ENCODE measurements around the gene FAM216A. TPM values are rescaled to one million over a fixed set of nuclear protein-coding genes. Genes with fewer than 3 reads are reported as not detected.

FAM216A gene
- total RNA-seq, 2 experiments from 2014 or later, result 29.8 to 30.0 TPM

GRCh38 chr12:110530511-110530910 lies 61.9 kb downstream of the FAM216A start:
- intact Hi-C loops (cut with micrococcal nuclease), result no loop called here
- ChIA-PET POLR2A (interaction anchor here (0.6 to 1.3 kb wide), 2 partner anchors 9 to 30 kb away, joined by 3 read pairs; no protein-coding TSS in a partner anchor), CTCF (interaction anchor here (2.2 to 4.1 kb wide), 2 partner anchors 17 to 71 kb away, joined by 6 to 19 read pairs; no protein-coding TSS in a partner anchor)
- H3K4me1 Mint-ChIP-seq (ENCODE audit: low read depth), result peaks cover 30% of the 10 kb centered on the region
- no peak for DNase-seq
- no peaks in the 10 kb centered on the region for H3K9me3 Mint-ChIP-seq
- peaks cover 23% of the 10 kb centered on the region for H3K36me3 Mint-ChIP-seq
- no peaks in the 10 kb centered on the region for H3K27me3 Mint-ChIP-seq
- H3K4me3 Mint-ChIP-seq, result no peak overlapping the region
- H3K27ac Mint-ChIP-seq, result no peak overlapping the region

GRCh38 chr12:110531741-110532333 lies 63.2 kb downstream of the FAM216A start:
- no peak overlapping the region for H3K4me3 Mint-ChIP-seq
- H3K36me3 Mint-ChIP-seq, result peaks cover 31% of the 10 kb centered on the region
- no peaks in the 10 kb centered on the region for H3K9me3 Mint-ChIP-seq
- no peak for DNase-seq
- peaks cover 30% of the 10 kb centered on the region for H3K4me1 Mint-ChIP-seq (ENCODE audit: low read depth)
- POLR2A ChIA-PET, result interaction anchor here (0.9 to 1.3 kb wide), 2 partner anchors 11 to 53 kb away, joined by 3 read pairs; no protein-coding TSS in a partner anchor
- H3K27me3 Mint-ChIP-seq, result no peaks in the 10 kb centered on the region
- CTCF ChIA-PET, result interaction anchor here (0.6 to 2.2 kb wide), 7 partner anchors 10 to 70 kb away, joined by 3 to 12 read pairs (median 4); partner anchors contain the start of gene FAM216A
- H3K27ac Mint-ChIP-seq, result peak overlapping the region; percentile 1
- intact Hi-C loops (cut with micrococcal nuclease), result loop anchor here (1.0 kb wide), 1 partner anchor 11 kb away; no protein-coding TSS in a partner anchor

- Mint-ChIP-seq H3K27me3 (no peaks in the 10 kb centered on the region), H3K4me1 (ENCODE audit: low read depth) (peaks cover 30% of the 10 kb centered on the region)
- POLR2A ChIA-PET, result no interaction called here
Observed at GRCh38 chr12:110532644-110533043, 64.0 kb downstream of the FAM216A start.

GRCh38 chr12:110533607-110534006 lies 65.0 kb downstream of the FAM216A start:
- Mint-ChIP-seq H3K27me3 (no peaks in the 10 kb centered on the region), H3K9me3 (no peaks in the 10 kb centered on the region), H3K36me3 (peaks cover 44% of the 10 kb centered on the region), H3K4me1 (ENCODE audit: low read depth) (peaks cover 33% of the 10 kb centered on the region), H3K4me3 (no peak overlapping the region), H3K27ac (no peak overlapping the region)
- ChIA-PET CTCF (interaction anchor here (0.7 to 2.6 kb wide), 5 partner anchors 13 to 68 kb away, joined by 3 to 20 read pairs (median 3); partner anchors contain the start of genes FAM216A and GPN3), POLR2A (no interaction called here)
- no peak for DNase-seq
- intact Hi-C loops (cut with micrococcal nuclease), result no loop called here

More at GRCh38 chr12:110532644-110533043, 64.0 kb downstream of the FAM216A start:
- Mint-ChIP-seq H3K27ac (no peak overlapping the region), H3K36me3 (peaks cover 37% of the 10 kb centered on the region), H3K4me3 (no peak overlapping the region), H3K9me3 (no peaks in the 10 kb centered on the region)
- no peak for DNase-seq
- intact Hi-C loops (cut with micrococcal nuclease), result no loop called here
- CTCF ChIA-PET, result interaction anchor here (0.8 to 2.6 kb wide), 7 partner anchors 12 to 69 kb away, joined by 3 to 20 read pairs (median 5); partner anchors contain the start of gene FAM216A

- no peak for DNase-seq
- CTCF ChIA-PET, result interaction anchor here (1.0 to 2.6 kb wide), 2 partner anchors 66 kb away, joined by 3 to 20 read pairs; partner anchors contain the start of gene FAM216A
- Mint-ChIP-seq H3K4me3 (no peak overlapping the region), H3K9me3 (no peaks in the 10 kb centered on the region), H3K27ac (no peak overlapping the region), H3K4me1 (ENCODE audit: low read depth) (peaks cover 43% of the 10 kb centered on the region), H3K27me3 (no peaks in the 10 kb centered on the region), H3K36me3 (peaks cover 51% of the 10 kb centered on the region)
- intact Hi-C loops (cut with micrococcal nuclease), result no loop called here
- POLR2A ChIA-PET, result no interaction called here
Observed at GRCh38 chr12:110534811-110535210, 66.2 kb downstream of the FAM216A start.

- Mint-ChIP-seq H3K27me3 (no peaks in the 10 kb centered on the region), H3K4me3 (no peak overlapping the region), H3K9me3 (no peaks in the 10 kb centered on the region), H3K4me1 (ENCODE audit: low read depth) (peaks cover 42% of the 10 kb centered on the region), H3K27ac (no peak overlapping the region), H3K36me3 (peaks cover 47% of the 10 kb centered on the region)
- intact Hi-C loops (cut with micrococcal nuclease), result no loop called here
- POLR2A ChIA-PET, result interaction anchor here (1.0 kb wide), 1 partner anchor 15 kb away, joined by 3 read pairs; no protein-coding TSS in a partner anchor
- CTCF ChIA-PET, result interaction anchor here (1.0 to 1.9 kb wide), 3 partner anchors 15 to 65 kb away, joined by 3 to 8 read pairs (median 6); no protein-coding TSS in a partner anchor
- DNase-seq, result no peak
Observed at GRCh38 chr12:110536834-110537604, 68.4 kb downstream of the FAM216A start.

GRCh38 chr12:110537605-110538409 lies 69.2 kb downstream of the FAM216A start:
- Mint-ChIP-seq H3K27me3 (no peaks in the 10 kb centered on the region), H3K27ac (no peak overlapping the region), H3K4me3 (no peak overlapping the region), H3K4me1 (ENCODE audit: low read depth) (peaks cover 42% of the 10 kb centered on the region), H3K9me3 (no peaks in the 10 kb centered on the region), H3K36me3 (peaks cover 48% of the 10 kb centered on the region)
- intact Hi-C loops (cut with micrococcal nuclease), result no loop called here
- CTCF ChIA-PET, result interaction anchor here (0.6 to 2.0 kb wide), 5 partner anchors 14 to 80 kb away, joined by 3 to 8 read pairs (median 6); no protein-coding TSS in a partner anchor
- POLR2A ChIA-PET, result interaction anchor here (0.6 to 1.0 kb wide), 2 partner anchors 14 to 483 kb away, joined by 3 to 4 read pairs; no protein-coding TSS in a partner anchor
- no peak for DNase-seq

GRCh38 chr12:110538869-110539622 lies 70.4 kb downstream of the FAM216A start:
- H3K4me3 Mint-ChIP-seq, result no peak overlapping the region
- intact Hi-C loops (cut with micrococcal nuclease), result no loop called here
- peaks cover 46% of the 10 kb centered on the region for H3K36me3 Mint-ChIP-seq
- no peak overlapping the region for H3K27ac Mint-ChIP-seq
- POLR2A ChIA-PET, result interaction anchor here (0.6 kb wide), 1 partner anchor 484 kb away, joined by 4 read pairs; no protein-coding TSS in a partner anchor
- H3K27me3 Mint-ChIP-seq, result no peaks in the 10 kb centered on the region
- peaks cover 46% of the 10 kb centered on the region for H3K4me1 Mint-ChIP-seq (ENCODE audit: low read depth)
- no peak for DNase-seq
- CTCF ChIA-PET, result interaction anchor here (0.6 to 2.0 kb wide), 6 partner anchors 13 to 79 kb away, joined by 3 to 10 read pairs (median 5); no protein-coding TSS in a partner anchor
- no peaks in the 10 kb centered on the region for H3K9me3 Mint-ChIP-seq

Other genes with a start within 250 kb of the FAM216A start
- gene ATP2A2, start 187.6 kb upstream of the FAM216A start, total RNA-seq, result 100 to 1,000 TPM; 144 to 152 TPM
- 10 to 100 TPM; 47.3 to 52.9 TPM for gene ANAPC7, start 65.1 kb upstream of the FAM216A start, total RNA-seq
- gene ARPC3, start 18.5 kb upstream of the FAM216A start, total RNA-seq, result 100 to 1,000 TPM; 340 to 352 TPM
- 10 to 100 TPM; 62.4 to 68.4 TPM for gene GPN3, start 588 bp upstream of the FAM216A start, total RNA-seq
- 100 to 1,000 TPM; 100 to 106 TPM for gene VPS29, start 33.3 kb downstream of the FAM216A start, total RNA-seq
- gene RAD9B, start 33.5 kb downstream of the FAM216A start, total RNA-seq, result 1 to 10 TPM; 1.1 to 2.7 TPM
- gene PPTC7, start 114.5 kb downstream of the FAM216A start, total RNA-seq, result 10 to 100 TPM; 36.9 to 37.0 TPM
- gene TCTN1, start 145.3 kb downstream of the FAM216A start, total RNA-seq, result 1 to 10 TPM; 6.4 to 7.6 TPM
- 1 to 10 TPM; 4.0 to 4.1 TPM for gene HVCN1, start 220.3 kb downstream of the FAM216A start, total RNA-seq